ENCODE measurements around the gene ZNF292. TPM values are rescaled to one million over a fixed set of nuclear protein-coding genes. Genes with fewer than 3 reads are reported as not detected.

ZNF292 gene
- total RNA-seq, 1 donor from 2014 or later, result 89.9 TPM

DNA sequence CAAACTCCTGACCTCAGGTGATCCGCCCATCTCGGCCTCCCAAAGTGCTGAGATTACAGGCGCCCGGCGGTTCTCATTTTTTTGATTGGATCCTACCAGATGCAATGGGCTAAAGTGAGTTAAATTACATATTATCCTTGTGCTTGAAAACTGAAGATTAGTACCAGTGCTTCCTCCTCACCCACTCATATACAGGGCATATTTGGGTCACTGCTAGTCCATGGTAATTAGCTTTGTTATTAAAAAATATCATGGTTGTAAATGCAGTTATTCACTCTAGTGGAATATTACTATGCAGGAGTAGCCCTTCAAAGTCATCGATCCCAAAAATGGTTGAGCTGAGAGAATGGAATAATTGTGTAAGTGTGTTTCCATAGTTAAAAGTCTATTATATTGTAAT lies 26.5 kb downstream of the ZNF292 start:
- Mint-ChIP-seq H3K4me1 (ENCODE audit: low read depth, unreplicated experiment) (peaks cover 27% of the 10 kb centered on the region), H3K27ac (ENCODE audit: unreplicated experiment) (no peak overlapping the region), H3K36me3 (ENCODE audit: unreplicated experiment) (no peaks in the 10 kb centered on the region), H3K27me3 (ENCODE audit: unreplicated experiment) (peaks cover 3% of the 10 kb centered on the region), H3K4me3 (ENCODE audit: unreplicated experiment) (no peak overlapping the region), H3K9me3 (ENCODE audit: unreplicated experiment) (peaks cover 3% of the 10 kb centered on the region)
- TF ChIP-seq, protein P1, sequence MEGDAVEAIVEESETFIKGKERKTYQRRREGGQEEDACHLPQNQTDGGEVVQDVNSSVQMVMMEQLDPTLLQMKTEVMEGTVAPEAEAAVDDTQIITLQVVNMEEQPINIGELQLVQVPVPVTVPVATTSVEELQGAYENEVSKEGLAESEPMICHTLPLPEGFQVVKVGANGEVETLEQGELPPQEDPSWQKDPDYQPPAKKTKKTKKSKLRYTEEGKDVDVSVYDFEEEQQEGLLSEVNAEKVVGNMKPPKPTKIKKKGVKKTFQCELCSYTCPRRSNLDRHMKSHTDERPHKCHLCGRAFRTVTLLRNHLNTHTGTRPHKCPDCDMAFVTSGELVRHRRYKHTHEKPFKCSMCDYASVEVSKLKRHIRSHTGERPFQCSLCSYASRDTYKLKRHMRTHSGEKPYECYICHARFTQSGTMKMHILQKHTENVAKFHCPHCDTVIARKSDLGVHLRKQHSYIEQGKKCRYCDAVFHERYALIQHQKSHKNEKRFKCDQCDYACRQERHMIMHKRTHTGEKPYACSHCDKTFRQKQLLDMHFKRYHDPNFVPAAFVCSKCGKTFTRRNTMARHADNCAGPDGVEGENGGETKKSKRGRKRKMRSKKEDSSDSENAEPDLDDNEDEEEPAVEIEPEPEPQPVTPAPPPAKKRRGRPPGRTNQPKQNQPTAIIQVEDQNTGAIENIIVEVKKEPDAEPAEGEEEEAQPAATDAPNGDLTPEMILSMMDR (IDR thresholded peaks at IDR 0.05; ENCODE audit: partially characterized antibody, unreplicated experiment), result no peak
- no peak for DNase-seq

DNA sequence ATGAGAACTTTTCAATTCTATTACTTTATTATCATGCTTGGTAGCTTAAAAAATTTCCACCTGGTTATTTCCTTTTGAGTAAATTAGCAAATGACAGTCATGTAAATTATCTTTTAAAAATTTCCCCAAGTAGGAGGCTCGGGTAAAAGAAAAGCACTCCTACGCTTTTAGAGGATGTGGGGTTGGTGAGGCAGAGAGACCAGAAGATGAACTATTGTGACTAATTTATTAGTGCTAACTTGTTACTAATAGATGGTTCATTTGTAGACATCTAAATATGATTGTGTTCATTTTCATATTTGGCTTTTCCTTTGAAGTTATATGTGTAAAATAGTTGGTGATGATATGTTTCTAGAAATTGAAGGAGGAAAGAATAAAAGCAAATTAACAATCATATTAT lies 27.0 kb downstream of the ZNF292 start:
- TF ChIP-seq, protein P1 (IDR thresholded peaks at IDR 0.05; ENCODE audit: partially characterized antibody, unreplicated experiment), result no peak
- no peak overlapping the region for H3K27ac Mint-ChIP-seq (ENCODE audit: unreplicated experiment)
- H3K27me3 Mint-ChIP-seq (ENCODE audit: unreplicated experiment), result peaks cover 3% of the 10 kb centered on the region
- no peaks in the 10 kb centered on the region for H3K36me3 Mint-ChIP-seq (ENCODE audit: unreplicated experiment)
- H3K9me3 Mint-ChIP-seq (ENCODE audit: unreplicated experiment), result peaks cover 3% of the 10 kb centered on the region
- peaks cover 27% of the 10 kb centered on the region for H3K4me1 Mint-ChIP-seq (ENCODE audit: low read depth, unreplicated experiment)
- H3K4me3 Mint-ChIP-seq (ENCODE audit: unreplicated experiment), result no peak overlapping the region
- DNase-seq, result no peak

DNA sequence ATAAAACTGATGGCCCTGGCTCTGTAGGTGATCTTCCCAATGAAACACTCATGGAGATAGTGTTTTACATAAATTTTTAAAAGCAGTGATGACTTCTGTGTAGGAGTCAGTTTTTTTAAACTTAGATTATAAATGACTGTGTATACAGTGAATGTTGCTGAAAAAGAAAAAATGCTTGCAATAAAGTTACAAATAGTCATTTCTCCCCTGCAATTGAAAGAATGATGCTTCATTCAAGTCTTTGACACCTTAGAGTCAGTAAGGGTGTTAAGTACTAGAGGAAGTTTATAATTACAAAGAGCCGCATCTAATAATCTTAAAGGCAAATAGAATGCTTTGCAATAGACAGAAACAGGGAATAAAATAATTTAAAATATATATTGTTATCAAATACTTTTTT lies 27.6 kb downstream of the ZNF292 start:
- Mint-ChIP-seq H3K9me3 (ENCODE audit: unreplicated experiment) (peaks cover 3% of the 10 kb centered on the region), H3K36me3 (ENCODE audit: unreplicated experiment) (no peaks in the 10 kb centered on the region), H3K4me1 (ENCODE audit: low read depth, unreplicated experiment) (peaks cover 25% of the 10 kb centered on the region), H3K4me3 (ENCODE audit: unreplicated experiment) (no peak overlapping the region), H3K27me3 (ENCODE audit: unreplicated experiment) (peaks cover 3% of the 10 kb centered on the region), H3K27ac (ENCODE audit: unreplicated experiment) (no peak overlapping the region)
- TF ChIP-seq, protein P1 (IDR thresholded peaks at IDR 0.05; ENCODE audit: partially characterized antibody, unreplicated experiment), result no peak
- no peak for DNase-seq

DNA sequence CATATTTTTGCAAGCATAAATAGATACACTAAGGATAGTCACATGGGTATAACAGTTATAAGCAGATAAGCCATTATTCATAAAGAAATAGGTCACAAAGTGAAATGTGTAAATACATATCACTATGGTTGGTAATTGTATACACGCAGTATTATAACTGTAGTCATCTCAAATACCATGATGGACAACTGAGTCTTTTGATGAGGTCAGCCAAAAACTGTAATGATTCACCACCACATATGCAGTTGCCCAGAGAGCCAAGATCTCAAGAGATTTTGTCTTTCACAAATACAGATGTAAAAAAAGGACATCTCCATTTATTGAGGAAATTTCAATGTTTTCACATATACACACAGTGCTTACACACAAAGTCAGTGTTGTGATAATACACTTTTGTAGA lies 28.3 kb downstream of the ZNF292 start:
- peaks cover 3% of the 10 kb centered on the region for H3K9me3 Mint-ChIP-seq (ENCODE audit: unreplicated experiment)
- H3K4me3 Mint-ChIP-seq (ENCODE audit: unreplicated experiment), result no peak overlapping the region
- TF ChIP-seq, protein P1 (IDR thresholded peaks at IDR 0.05; ENCODE audit: partially characterized antibody, unreplicated experiment), result no peak
- H3K4me1 Mint-ChIP-seq (ENCODE audit: low read depth, unreplicated experiment), result peaks cover 22% of the 10 kb centered on the region
- peaks cover 3% of the 10 kb centered on the region for H3K27me3 Mint-ChIP-seq (ENCODE audit: unreplicated experiment)
- H3K36me3 Mint-ChIP-seq (ENCODE audit: unreplicated experiment), result no peaks in the 10 kb centered on the region
- DNase-seq, result no peak
- no peak overlapping the region for H3K27ac Mint-ChIP-seq (ENCODE audit: unreplicated experiment)

DNA sequence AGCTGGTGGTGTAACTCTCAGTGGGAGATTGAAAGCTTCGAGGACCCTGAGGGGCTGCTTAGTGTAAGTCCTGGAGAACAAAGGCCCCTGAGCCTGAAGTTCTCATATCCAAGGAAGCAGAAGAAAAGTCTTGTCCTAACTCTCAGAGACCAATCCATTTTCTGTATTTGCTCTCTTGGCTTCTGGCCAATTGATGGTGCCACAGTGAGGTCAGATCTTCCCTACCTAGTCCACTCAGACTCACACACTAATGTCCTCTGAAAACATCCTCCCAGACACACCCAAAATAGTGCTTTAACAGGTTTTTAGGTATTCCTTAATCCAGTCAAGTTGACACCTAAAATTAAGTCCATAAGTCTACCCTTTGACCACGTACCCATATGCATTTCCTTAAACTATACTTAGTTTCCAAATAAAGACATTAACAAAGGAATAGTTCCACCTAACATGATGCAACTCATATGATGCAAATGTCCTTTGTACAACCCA lies 29.4 kb downstream of the ZNF292 start:
- peaks cover 3% of the 10 kb centered on the region for H3K27me3 Mint-ChIP-seq (ENCODE audit: unreplicated experiment)
- peaks cover 17% of the 10 kb centered on the region for H3K4me1 Mint-ChIP-seq (ENCODE audit: low read depth, unreplicated experiment)
- H3K4me3 Mint-ChIP-seq (ENCODE audit: unreplicated experiment), result no peak overlapping the region
- H3K36me3 Mint-ChIP-seq (ENCODE audit: unreplicated experiment), result no peaks in the 10 kb centered on the region
- H3K27ac Mint-ChIP-seq (ENCODE audit: unreplicated experiment), result no peak overlapping the region
- TF ChIP-seq, protein P1 (IDR thresholded peaks at IDR 0.05; ENCODE audit: partially characterized antibody, unreplicated experiment), result no peak
- DNase-seq, result no peak
- peaks cover 3% of the 10 kb centered on the region for H3K9me3 Mint-ChIP-seq (ENCODE audit: unreplicated experiment)

All from glutamatergic neuron (in vitro differentiated cells).